DMS79 (cell line): Measurements from ENCODE around the gene XYLT1.
"Not testable (repeated sequence)": the region's sequence is repeated elsewhere in the genome, so short reads cannot be mapped to it uniquely, and the experiment has no call there.

Source experiments
- DNase-seq: peaks from one replicate; lab custom pipeline; 2025; lab: John Stamatoyannopoulos, UW

XYLT1 gene

GRCh38 chr16:17470908-17471718 lies at the start of gene XYLT1:
Gene XYLT1 (minus strand): TSS chr16:17470960. CDS start chr16:17470796, 164 bp downstream.
- no peak for DNase-seq

GRCh38 chr16:17520111-17520510 lies 49.4 kb upstream of the XYLT1 start:
- no peak for DNase-seq

GRCh38 chr16:17519101-17519955 lies 48.6 kb upstream of the XYLT1 start:
- DNase-seq: no peak

- DNase-seq: no peak
Measured at GRCh38 chr16:17518441-17518840, 47.7 kb upstream of the XYLT1 start.

- no peak for DNase-seq
Measured at GRCh38 chr16:17515421-17516210, 44.9 kb upstream of the XYLT1 start.

- no peak for DNase-seq
Measured at GRCh38 chr16:17512636-17513220, 42.0 kb upstream of the XYLT1 start.

- DNase-seq: no peak
Measured at GRCh38 chr16:17511340-17511739, 40.6 kb upstream of the XYLT1 start.

- DNase-seq: no peak
Measured at GRCh38 chr16:17510567-17510966, 39.8 kb upstream of the XYLT1 start.

- DNase-seq: no peak
Measured at GRCh38 chr16:17509194-17509593, 38.4 kb upstream of the XYLT1 start.

- DNase-seq: no peak
Measured at GRCh38 chr16:17508303-17508702, 37.5 kb upstream of the XYLT1 start.

GRCh38 chr16:17507516-17507915 lies 36.8 kb upstream of the XYLT1 start:
- not testable (repeated sequence) for DNase-seq

GRCh38 chr16:17505828-17506227 lies 35.1 kb upstream of the XYLT1 start:
- not testable (repeated sequence) for DNase-seq

- no peak for DNase-seq
Measured at GRCh38 chr16:17504050-17504449, 33.3 kb upstream of the XYLT1 start.

GRCh38 chr16:17503331-17503730 lies 32.6 kb upstream of the XYLT1 start:
- no peak for DNase-seq

- DNase-seq: no peak
Measured at GRCh38 chr16:17501321-17501720, 30.6 kb upstream of the XYLT1 start.

- DNase-seq: no peak
Measured at GRCh38 chr16:17499223-17499902, 28.6 kb upstream of the XYLT1 start.

GRCh38 chr16:17497648-17498047 lies 26.9 kb upstream of the XYLT1 start:
- DNase-seq: no peak

- no peak for DNase-seq
Measured at GRCh38 chr16:17496891-17497290, 26.1 kb upstream of the XYLT1 start.

- no peak for DNase-seq
Measured at GRCh38 chr16:17493012-17493411, 22.3 kb upstream of the XYLT1 start.

- no peak for DNase-seq
Measured at GRCh38 chr16:17491140-17491662, 20.4 kb upstream of the XYLT1 start.

GRCh38 chr16:17488506-17488905 lies 17.7 kb upstream of the XYLT1 start:
- DNase-seq: no peak
